PC-3 (cell line): ENCODE measurements around the gene ANKRD52.

ENCODE experiments used
- CTCF ChIP-seq: fragments of 300-600 bp; sonication (generic); conservative IDR thresholded peaks from 2 replicates; pipeline ENCODE4 v1.5.1; 2017; ENCODE audit warnings: antibody characterized with exemption, low read depth, mild to moderate bottlenecking, low read length
- EZH2 ChIP-seq: fragments of 300-600 bp; sonication (generic); IDR thresholded peaks from one replicate; pipeline ENCODE4 v1.6.1; 2017; ENCODE audit warnings: antibody characterized with exemption, mild to moderate bottlenecking, low read length; ENCODE audit not compliant: unreplicated experiment
- EZH2phosphoT487 ChIP-seq: fragments of 300-600 bp; sonication (generic); IDR thresholded peaks from 2 replicates; pipeline ENCODE4 v1.6.1; 2018; ENCODE audit warnings: mild to moderate bottlenecking, antibody characterized with exemption, low read length, borderline replicate concordance

GRCh38 chr12:56229916-56230431 is 28.2 kb downstream of the ANKRD52 start, which contains the start of gene SLC39A5:
- TF ChIP-seq EZH2, result no peak
- no peak for TF ChIP-seq CTCF
- TF ChIP-seq EZH2phosphoT487, result no peak
